ENCODE data around the gene TANC1.
A peak's percentile ranks its signal among the peaks of the same experiment; 100 is the strongest.

TANC1 gene

GRCh38 chr2:158968396-158969161, at the start of gene TANC1:
Gene TANC1 (plus strand): TSS chr2:158968640. CDS start chr2:159065911, 97,271 bp downstream.
- peak; percentile 35 to 67 for DNase-seq (ENCODE audit: low read depth in 2 of 2)

- no peak for DNase-seq (ENCODE audit: low read depth in 2 of 2)
These were observed 46.6 kb upstream of the TANC1 start for GRCh38 chr2:158921599-158922408.

DNA sequence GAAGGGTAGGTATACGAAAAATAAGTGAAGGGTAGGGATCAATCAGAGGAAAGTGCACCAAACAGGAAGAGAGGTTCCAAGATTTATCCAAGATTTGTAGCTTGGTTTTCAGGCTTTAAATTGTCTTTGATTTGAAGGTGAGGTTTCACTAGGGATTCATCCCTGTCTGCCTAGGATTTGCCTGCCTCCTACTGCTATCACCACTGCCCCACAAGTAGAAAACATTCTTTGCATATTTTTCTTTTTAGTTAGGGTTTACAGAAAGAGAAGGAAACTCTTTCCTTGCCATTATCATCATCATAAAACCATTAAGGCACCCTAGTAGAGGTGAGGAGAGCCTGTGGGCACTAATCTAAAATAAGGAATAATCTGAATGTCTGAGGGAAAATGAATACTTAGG, 45.8 kb upstream of the TANC1 start:
- no peak for DNase-seq (ENCODE audit: low read depth in 2 of 2)

GRCh38 chr2:158923180-158923594, 45.3 kb upstream of the TANC1 start:
- no peak for DNase-seq (ENCODE audit: low read depth in 2 of 2)

- no peak for DNase-seq (ENCODE audit: low read depth in 2 of 2)
These were observed 44.8 kb upstream of the TANC1 start for GRCh38 chr2:158923641-158924040.

GRCh38 chr2:158926478-158926948, 41.9 kb upstream of the TANC1 start:
- no peak for DNase-seq (ENCODE audit: low read depth in 2 of 2)

DNA sequence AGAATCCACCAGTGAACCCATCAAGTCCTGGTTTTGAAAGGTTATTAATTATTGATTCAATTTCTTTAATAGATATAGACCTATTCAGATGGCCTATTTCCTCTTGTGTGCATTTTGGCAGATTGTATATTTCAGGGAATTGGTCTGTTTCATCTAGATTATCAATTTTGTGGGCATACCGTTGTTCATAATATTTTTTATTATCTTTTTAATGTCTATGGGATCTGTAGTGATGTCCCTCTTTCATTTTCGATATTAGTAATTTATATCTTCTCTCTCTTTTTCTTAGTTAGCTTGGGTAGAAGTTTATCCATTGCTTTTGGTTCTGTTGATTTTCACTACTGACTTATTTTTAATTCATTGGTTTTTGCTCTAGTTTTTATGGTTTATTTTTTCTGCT, 39.9 kb upstream of the TANC1 start:
- no peak for DNase-seq (ENCODE audit: low read depth in 2 of 2)

GRCh38 chr2:158928965-158929364, 39.5 kb upstream of the TANC1 start:
- DNase-seq (ENCODE audit: low read depth in 2 of 2) = no peak

DNA sequence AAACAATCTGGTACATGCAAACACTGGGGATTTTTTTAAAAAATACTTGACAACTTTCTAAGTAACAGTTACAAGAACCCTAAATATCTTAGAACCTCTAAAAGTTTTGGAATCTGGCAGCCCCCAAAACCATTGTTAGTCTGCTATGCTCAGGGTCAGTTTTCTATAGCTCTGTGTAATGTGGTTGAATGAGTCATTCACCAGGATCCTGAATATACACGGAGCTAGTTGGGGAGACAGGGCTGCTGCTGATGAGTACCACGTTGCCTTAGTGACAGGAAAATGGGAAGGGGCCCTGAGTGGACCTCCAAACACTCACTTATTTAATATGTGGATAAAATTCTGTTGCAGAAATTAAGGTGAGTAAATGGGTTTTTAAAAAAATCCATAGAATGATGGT, 36.9 kb upstream of the TANC1 start:
- DNase-seq (ENCODE audit: low read depth in 2 of 2) = no peak

GRCh38 chr2:158932131-158932645, 36.3 kb upstream of the TANC1 start:
- DNase-seq (ENCODE audit: low read depth in 2 of 2) = no peak

GRCh38 chr2:158934170-158934569, 34.3 kb upstream of the TANC1 start:
- no peak for DNase-seq (ENCODE audit: low read depth in 2 of 2)

- no peak for DNase-seq (ENCODE audit: low read depth in 2 of 2)
These were observed 32.8 kb upstream of the TANC1 start for GRCh38 chr2:158935617-158936016.

DNA sequence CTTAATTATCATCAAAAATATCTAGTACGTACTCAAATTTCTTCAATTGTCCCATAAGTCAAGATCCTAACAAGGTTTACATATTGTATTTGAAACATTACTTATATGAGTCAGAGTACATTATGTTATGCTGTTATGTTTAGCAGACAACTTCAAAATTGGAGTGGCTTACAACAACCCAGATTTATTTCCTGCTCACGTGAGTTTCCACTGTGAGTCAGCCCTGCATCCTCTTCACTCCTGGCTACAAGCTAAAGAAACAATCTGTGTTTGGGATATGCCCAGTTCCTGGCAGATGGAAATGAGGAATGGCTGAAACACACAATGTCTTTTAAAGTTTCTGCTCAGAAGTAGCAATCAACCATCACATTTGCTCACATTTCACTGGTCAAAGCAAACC, 31.5 kb upstream of the TANC1 start:
- no peak for DNase-seq (ENCODE audit: low read depth in 2 of 2)

- no peak for DNase-seq (ENCODE audit: low read depth in 2 of 2)
These were observed 28.1 kb upstream of the TANC1 start for GRCh38 chr2:158940356-158940755.

DNA sequence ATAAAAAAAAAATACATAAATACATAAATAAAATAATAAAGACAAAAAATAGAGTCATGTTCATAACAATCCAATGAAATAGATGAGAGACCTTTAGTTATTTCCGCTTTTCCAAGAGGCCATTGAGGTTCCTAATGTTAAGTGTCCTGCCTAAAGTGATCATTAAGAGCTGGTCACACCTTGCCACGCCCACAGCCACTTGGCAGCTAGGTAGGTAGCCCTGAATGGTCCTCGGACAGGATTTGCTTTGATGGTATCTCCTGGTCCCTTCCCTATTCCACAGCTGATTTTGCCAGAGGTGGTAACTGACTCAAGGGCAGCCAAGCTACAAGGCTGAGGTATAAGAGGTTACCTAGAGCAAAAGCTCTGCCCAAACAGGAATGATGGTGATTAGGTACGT, 24.5 kb upstream of the TANC1 start:
- no peak for DNase-seq (ENCODE audit: low read depth in 2 of 2)

- no peak for DNase-seq (ENCODE audit: low read depth in 2 of 2)
These were observed 19.3 kb upstream of the TANC1 start for GRCh38 chr2:158948964-158949699.

DNA sequence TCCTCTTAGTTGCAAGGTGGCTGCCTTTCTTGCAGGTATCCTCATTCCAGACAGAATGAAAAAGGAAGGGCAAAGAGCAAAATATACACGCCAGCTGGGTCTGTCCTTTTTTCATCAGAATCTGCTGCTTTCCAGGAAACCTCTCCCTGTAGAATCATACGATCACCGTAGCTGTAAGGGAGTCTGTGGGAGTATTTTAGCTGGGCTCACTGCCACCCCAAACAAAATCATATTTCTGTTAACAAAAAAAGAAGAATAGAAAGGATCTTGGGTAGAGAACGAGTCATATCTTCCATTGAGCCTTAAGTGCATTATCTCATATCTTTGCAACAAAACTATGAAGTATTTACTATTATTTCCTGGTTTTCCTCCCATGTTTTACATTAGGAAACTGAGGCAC, 15.0 kb upstream of the TANC1 start:
- no peak for DNase-seq (ENCODE audit: low read depth in 2 of 2)

GRCh38 chr2:158953926-158954763, 14.3 kb upstream of the TANC1 start:
- peak; percentile 8 to 51 for DNase-seq (ENCODE audit: low read depth in 2 of 2)

- DNase-seq (ENCODE audit: low read depth in 2 of 2) = no peak
These were observed 12.5 kb upstream of the TANC1 start for GRCh38 chr2:158955842-158956365.

DNA sequence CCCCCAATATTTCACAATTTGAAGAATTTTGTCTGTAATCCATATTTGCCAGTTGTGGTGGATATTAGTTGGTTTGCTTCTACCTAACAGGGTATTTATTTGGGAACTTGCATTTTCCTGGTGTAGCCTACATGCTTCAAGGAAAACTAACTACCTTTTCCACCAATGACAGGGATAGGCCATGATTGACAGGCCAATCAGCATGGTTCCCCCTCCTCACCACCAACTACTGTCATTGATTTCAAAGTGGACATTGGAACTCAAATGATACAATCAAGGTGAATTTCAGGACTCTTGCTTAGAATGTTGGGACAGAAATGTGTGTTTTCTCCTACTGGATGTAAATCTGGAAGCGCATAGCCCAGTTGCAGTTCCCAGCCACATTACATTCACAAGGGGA, 10.1 kb upstream of the TANC1 start:
- no peak for DNase-seq (ENCODE audit: low read depth in 2 of 2)

GRCh38 chr2:158960193-158960592, 8.2 kb upstream of the TANC1 start:
- no peak for DNase-seq (ENCODE audit: low read depth in 2 of 2)
